Superior temporal gyrus (tissue), 1 donor: ENCODE results near the gene STRIT1.
"Not testable (repeated sequence)": the region's sequence is repeated elsewhere in the genome, so short reads cannot be mapped to it uniquely, and the experiment has no call there.

ENCODE experiments used
- DNase-seq: peaks from one replicate; pipeline ENCODE4 v3.0.0-alpha.2; 2016; ENCODE audit errors: extremely low spot score

STRIT1 gene

DNA sequence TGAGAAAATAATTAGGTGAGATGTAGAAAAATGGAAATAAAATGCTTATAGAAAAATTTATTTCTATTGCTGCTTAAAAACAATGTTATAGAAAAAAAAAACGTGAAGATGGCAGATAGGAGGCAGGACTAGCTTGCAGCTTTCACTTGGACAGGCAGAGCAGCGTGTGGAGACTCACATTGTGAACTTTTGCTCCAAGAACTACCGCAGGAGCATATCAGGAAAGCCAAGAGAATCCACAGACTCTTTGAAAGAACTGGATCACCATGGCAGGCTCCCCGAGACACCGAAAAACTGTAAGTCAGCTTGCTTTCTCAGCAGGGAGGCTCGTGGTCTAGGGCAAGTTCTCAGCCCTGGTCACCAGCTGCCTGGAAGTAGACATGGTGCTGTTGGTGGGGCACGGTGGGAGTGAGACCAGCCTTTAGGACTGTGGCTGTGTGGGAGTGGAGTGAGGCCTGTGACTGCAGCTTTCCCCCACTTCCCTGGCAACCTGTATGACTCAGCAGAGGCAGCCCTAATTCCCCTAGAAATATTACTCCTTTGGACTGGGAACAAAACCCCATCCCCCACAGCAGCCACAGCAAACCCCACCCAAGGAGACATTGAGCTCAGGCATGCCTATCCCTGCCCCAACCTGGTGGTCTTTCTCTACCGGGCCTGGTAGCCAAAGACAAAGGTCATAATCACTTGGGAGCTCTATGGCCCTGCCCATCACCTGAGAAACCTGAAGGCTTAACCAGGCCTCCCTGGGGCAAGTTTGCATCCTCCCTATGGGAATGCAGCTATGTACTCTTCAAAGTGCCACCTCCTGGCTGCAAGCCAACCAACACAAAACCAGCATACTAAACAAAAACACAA is 22.8 kb downstream of the STRIT1 start:
- DNase-seq = no peak

GRCh38 chr3:155270063-155270462 is 23.4 kb downstream of the STRIT1 start:
- DNase-seq = no peak

GRCh38 chr3:155262855-155263254 is 30.6 kb downstream of the STRIT1 start:
- DNase-seq = not testable (repeated sequence)

DNA sequence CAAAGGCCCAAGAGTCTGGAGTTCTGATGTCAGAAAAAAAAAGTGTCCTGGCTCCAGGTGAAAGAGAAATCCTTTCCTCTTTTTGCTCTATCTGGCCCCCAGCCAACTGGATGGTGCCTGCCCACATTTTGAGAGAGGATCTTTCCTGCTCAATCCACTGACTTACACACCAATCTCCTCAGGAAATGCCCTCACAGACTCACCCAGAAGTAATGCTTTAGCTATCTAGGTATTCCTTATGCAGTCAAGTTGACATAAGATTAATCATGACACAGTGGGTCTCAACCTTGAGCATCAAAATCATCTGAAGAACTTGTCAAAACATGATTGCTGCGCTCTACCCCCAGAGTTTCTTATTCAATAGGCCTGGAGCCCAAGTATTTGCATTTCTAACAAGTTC is 31.2 kb downstream of the STRIT1 start:
- no peak for DNase-seq

- no peak for DNase-seq
Observed at GRCh38 chr3:155254445-155254844, 39.0 kb downstream of the STRIT1 start.

GRCh38 chr3:155252535-155252934 is 40.9 kb downstream of the STRIT1 start:
- no peak for DNase-seq

- DNase-seq = no peak
Observed at GRCh38 chr3:155252021-155252420, 41.5 kb downstream of the STRIT1 start.

GRCh38 chr3:155248531-155249187 is 44.8 kb downstream of the STRIT1 start:
- DNase-seq = no peak

GRCh38 chr3:155244699-155245098 is 48.8 kb downstream of the STRIT1 start:
- DNase-seq = no peak

GRCh38 chr3:155244216-155244615 is 49.3 kb downstream of the STRIT1 start:
- DNase-seq = peak; percentile 20

DNA sequence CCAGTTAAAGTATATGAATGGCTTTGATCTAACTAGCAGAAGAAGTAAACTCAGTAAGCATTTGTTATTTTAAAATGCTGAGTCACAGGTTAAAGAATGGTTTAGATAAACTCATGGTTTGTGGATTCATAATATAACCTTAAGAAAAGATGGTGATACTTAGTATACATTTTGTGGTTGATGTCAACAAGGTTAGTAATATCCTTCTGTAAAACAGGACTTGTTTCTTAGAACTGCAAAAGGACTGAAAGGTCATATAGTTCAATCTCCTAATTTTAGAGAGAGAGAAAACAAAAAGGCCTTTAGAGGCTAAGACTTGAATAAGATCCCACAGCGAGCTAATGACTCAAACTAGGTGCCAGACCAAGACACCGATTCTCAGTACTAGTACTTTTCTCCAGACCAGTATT is 50.0 kb downstream of the STRIT1 start:
- DNase-seq = no peak

GRCh38 chr3:155242342-155242741 is 51.1 kb downstream of the STRIT1 start:
- DNase-seq = no peak

GRCh38 chr3:155241579-155241978 is 51.9 kb downstream of the STRIT1 start:
- DNase-seq = no peak
